KBM-7 (cell line): ENCODE measurements around the gene OR5A1.
"Not testable (repeated sequence)": the region's sequence is repeated elsewhere in the genome, so short reads cannot be mapped to it uniquely, and the experiment has no call there.

ENCODE experiments used
- DNase-seq: peaks from one replicate; pipeline ENCODE4 v3.0.0-alpha.2; 2015
- in situ Hi-C: fragments of 300-500 bp; cut with MboI; formaldehyde crosslinking; loops from 2 replicates; pipeline ENCODE4 v1.14.3; 2020; ENCODE audit warnings: low sequenced_read_pairs, low pct_unique_long_range_greater_than_20kb, mixed read lengths

The OR5A1 gene

DNA sequence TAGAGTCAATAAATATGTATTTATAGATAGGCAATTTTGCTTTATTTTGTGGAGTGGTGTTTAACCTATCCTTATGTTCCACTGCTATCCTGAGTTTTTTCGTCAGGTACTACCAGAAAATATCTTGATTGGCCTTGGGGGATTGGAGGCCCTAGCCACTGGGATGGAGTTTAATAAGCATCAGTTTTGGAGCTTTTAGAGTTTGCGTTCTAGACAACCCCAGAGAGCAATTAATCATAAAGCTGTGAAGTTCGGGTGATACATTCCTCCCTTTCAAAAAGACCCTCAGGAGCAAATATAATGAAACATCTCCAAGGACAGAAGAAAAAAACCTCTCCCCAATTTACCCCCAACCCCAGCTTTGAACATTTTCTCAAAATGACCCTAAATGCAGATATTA lies at the start of gene OR5A1:
OR5A1 (plus strand) TSS at position 301 of the 400 bp plus-strand sequence. CDS start 6,700 bp downstream, outside the sequence.
- in situ Hi-C loops, result no loop called here

DNA sequence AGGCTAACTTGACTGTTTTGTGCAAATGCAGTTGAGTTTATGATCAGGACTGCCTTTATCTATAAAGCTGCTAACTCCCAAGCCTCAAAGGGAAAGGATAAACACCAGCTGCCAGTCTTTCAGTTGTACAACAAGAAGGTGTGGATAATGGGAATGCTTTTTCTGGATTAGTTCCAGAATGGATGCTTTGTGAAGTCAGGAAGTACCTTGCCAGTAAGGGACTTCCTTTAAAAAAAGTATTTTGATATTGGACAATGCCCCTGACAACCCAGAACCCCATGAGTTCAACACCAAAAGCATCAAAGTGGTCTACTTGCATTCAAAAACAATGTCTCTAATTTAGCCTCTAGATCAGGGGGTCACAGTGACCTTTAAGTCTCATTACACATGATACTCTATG lies 42.1 kb upstream of the OR5A1 start:
- in situ Hi-C loops, result no loop called here
- no peak for DNase-seq

More for the DNA sequence above, at the start of gene OR5A1:
- DNase-seq, result no peak

GRCh38 chr11:59400461-59401261 lies 35.6 kb upstream of the OR5A1 start:
- DNase-seq, result no peak
- in situ Hi-C loops, result no loop called here

DNA sequence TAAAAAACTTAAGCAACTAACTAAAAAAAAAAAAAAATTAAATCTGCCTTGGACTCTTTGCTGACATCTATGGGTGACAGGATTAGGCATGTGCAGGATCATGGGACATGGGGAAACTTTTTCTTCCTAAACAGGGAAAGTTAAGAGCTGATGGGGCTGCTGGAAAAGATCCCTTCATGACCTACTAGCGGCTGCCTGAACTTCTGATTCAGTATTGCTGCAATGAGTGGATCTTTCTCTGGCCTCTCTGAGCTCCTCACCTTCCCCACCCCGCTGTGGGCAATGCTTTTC lies 35.1 kb upstream of the OR5A1 start:
- DNase-seq, result no peak
- in situ Hi-C loops, result no loop called here

GRCh38 chr11:59403546-59403945 lies 32.7 kb upstream of the OR5A1 start:
- in situ Hi-C loops, result no loop called here
- no peak for DNase-seq

GRCh38 chr11:59413646-59414045 lies 22.6 kb upstream of the OR5A1 start:
- peak; percentile 88 for DNase-seq
- in situ Hi-C loops, result no loop called here

GRCh38 chr11:59415111-59415510 lies 21.2 kb upstream of the OR5A1 start:
- DNase-seq, result peak; percentile 35
- in situ Hi-C loops, result no loop called here

GRCh38 chr11:59416613-59417012 lies 19.7 kb upstream of the OR5A1 start:
- in situ Hi-C loops, result no loop called here
- no peak for DNase-seq

DNA sequence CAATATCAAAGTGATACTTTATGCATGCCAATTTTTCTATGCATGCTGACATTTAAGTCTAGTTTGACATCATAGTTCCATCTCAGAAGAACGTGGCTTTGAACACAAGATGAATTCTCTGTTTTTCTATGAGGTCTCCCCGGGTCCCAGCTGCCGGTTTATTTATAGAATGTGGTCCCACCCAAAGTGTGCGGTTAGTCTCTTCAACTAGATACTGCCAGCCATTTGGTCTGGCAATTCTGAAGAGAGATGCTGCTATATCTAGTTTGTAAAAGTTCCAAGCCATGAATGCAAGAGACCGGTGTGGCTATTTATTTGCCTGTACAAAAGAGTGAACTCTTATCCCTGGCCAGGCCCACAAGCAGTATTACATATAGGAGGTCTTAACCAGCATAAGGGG lies 19.2 kb upstream of the OR5A1 start:
- DNase-seq, result no peak
- in situ Hi-C loops, result no loop called here

- no peak for DNase-seq
- in situ Hi-C loops, result no loop called here
Observed at GRCh38 chr11:59418156-59418555, 18.1 kb upstream of the OR5A1 start.

DNA sequence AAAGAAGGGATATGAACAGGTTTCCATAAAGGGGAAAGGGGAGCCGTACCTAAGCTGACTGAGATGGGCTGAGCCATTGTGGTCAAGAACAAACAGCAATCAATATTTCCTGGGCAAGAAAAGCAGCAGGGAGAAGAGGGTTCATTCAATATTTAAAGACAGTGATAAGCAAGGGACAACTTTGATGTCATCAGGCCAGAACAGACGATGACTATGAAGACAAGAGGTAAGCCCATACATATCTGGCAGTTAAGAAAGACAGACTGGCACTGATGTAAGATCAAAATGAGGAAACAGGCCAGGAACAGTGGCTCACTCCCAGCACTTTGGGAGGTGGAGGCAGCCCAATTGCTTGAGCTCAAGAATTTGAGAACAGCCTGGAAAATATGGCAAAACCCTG lies 12.4 kb upstream of the OR5A1 start:
- in situ Hi-C loops, result no loop called here
- no peak for DNase-seq

DNA sequence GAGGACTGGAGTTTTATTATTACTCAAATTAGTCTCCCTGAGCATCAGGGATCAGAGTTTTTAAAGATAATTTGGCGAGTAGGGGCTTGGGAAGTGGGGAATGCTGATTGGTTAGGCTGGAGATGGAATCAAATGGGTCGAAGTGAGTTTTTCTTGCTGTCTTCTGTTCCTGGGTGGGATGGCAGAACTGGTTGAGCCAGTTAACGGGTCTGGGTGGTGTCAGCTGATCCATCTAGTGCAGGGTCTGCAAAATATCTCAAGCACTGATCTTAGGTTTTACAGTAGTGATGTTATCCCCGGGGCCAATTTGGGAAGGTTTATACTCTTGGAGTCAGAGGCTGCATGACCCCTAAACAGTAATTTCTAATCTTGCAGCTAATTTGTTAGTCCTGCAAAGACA lies 11.1 kb upstream of the OR5A1 start:
- in situ Hi-C loops, result no loop called here
- DNase-seq, result no peak

- in situ Hi-C loops, result no loop called here
- no peak for DNase-seq
Observed at GRCh38 chr11:59426361-59427067, 9.8 kb upstream of the OR5A1 start, which contains the start of gene OR5A2. OR5A2 (minus strand) TSS chr11:59426413; CDS start chr11:59422953, 3,460 bp downstream.

DNA sequence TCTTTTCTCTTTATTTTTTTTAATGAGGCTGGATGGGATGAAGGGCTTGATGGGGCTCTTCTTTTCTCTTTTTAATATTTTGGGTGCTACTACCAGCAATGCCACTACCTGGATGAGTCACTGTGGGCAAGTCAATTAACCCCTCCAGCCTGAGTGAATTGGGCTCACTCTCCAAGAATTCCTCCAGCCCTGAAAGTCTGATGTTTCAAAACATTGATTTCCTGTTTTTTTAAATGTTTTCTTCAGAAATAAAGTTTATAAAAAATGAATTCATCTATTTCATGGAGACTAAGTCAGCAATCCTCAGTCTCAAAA lies 9.2 kb upstream of the OR5A1 start:
- in situ Hi-C loops, result no loop called here
- no peak for DNase-seq

- peak; percentile 73 for DNase-seq
- in situ Hi-C loops, result no loop called here
Observed at GRCh38 chr11:59429924-59430516, 6.2 kb upstream of the OR5A1 start.

DNA sequence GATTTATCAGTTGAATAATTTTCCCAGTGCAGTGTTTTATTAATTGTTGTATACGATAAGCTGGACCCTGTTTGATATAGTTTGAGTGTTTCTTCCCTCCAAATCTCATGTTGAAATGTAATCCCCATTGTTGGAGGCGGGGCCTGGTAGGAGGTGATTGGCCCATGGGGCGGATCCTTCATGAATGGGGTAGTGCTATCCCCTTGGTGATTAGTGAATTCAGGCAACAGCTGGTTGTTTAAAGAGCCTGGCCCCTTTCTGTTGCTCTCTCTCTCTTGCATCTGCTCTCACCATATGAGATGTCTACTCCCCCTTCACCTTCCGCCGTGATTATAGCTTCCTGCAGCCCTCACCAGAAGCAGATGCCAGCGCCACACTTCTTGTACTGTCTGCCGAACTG lies 1.5 kb downstream of the OR5A1 start:
- DNase-seq, result no peak
- in situ Hi-C loops, result no loop called here

DNA sequence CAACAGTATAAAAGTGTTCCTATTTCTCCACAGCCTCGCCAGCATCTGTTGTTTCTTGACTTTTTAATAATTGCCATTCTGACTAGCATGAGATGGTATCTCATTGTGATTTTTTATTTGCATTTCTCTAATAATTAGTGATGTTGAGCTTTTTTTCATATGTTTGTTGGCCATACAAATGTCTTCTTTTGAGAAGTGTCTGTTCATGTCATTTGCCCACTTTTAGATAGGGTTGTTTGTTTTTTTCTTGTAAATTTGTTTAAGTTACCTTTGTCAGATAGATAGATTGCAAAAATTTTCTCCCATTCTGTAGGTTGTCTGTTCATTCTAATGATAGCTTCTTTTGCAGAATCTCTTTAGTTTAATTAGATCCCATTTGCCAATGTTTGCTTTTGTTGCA lies 9.4 kb downstream of the OR5A1 start:
- in situ Hi-C loops, DNase-seq: not testable (repeated sequence)

DNA sequence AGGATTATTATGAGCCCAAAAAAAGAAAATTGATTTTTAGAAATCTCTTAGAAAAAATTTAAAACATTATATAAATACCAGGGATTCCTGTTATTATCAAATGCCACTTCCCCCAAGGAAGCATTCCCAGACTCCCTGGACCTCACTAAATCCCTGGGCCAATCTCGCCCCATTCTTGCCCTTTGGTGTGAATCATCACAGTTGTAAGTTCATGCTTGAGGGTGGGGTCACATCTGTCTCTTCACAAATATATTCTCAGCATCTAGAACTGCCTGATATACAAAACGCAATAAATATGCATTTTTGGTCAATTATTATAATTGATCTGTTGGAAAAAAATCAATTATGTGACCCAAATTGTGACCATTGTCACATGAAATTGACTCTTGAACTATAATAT lies 12.2 kb downstream of the OR5A1 start:
- DNase-seq, result no peak
- in situ Hi-C loops, result no loop called here

DNA sequence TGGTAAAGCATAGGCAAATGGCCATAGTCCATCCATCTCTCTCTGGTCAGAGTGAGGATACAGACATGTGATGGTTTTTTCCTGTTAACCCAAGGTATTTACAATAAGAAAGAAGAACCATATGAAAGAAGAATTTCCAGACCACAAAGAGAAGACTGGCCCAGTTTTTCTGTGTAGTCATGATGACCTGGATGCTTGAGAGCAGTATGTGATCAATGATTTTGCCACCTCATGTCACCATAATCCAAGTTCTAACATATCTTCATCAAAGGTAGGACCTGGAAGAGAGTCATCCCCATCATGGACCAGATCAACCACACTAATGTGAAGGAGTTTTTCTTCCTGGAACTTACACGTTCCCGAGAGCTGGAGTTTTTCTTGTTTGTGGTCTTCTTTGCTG lies 20.4 kb downstream of the OR5A1 start, which contains the start of gene OR4D6:
OR4D6 (plus strand) TSS at position 301 of the 400 bp plus-strand sequence; CDS start at position 301, 0 bp downstream.
- DNase-seq, result no peak
- in situ Hi-C loops, result no loop called here

DNA sequence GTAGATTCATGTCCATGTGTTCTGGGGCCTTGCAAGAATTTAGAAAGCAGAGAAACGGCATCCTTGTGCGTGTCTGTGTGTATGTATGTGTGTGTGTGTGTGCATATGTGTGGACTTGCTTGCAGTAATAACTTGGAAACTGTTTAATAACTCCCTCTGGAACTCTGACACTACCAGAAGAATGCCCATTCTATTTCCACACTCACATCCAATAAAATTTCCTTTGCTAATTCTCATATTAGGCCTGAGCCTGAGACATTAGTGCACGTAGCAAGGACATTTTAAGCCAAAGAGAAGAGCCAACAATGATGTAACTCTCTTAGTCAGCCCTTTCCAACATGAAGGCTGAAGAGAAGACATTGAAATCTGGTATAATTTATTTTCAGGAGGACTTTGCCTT lies 23.6 kb downstream of the OR5A1 start:
- no peak for DNase-seq
- in situ Hi-C loops, result no loop called here
